ENCODE measurements around the gene ZC2HC1B.
"Not testable (repeated sequence)": the region's sequence is repeated elsewhere in the genome, so short reads cannot be mapped to it uniquely, and the experiment has no call there.

DNA sequence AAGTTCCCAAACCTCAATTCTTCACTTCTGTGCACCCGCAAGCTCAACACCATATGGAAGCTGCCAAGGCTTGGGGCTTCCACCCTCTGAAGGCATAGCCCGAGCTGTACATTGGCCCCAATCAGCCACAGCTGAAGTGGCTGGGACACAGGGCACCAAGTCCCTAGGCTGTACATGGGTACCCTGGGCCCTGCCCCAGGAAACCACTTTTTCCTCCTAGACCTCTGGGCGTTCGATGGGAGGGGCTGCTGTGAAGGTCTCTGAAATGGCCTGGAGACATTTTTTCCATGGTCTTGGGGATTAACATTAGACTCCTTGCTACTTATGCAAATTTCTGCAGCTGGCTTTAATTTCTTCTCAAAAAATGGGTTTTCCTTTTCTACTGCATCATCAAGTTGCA lies 9.3 kb downstream of the ZC2HC1B start:
- TF ChIP-seq CTCF (IDR thresholded peaks at IDR 0.05; ENCODE audit: insufficient read depth, low read depth, low read length); EZH2 (IDR thresholded peaks at IDR 0.05; ENCODE audit: insufficient read depth, low read length): not testable (repeated sequence)
